K562 (cell line): ENCODE results near the gene SOX8. TPM values are rescaled to one million over a fixed set of nuclear protein-coding genes. Genes with fewer than 3 reads are reported as not detected.
A peak's percentile ranks its signal among the peaks of the same experiment; 100 is the strongest.

Experiments used
- ARID1B ChIP-seq: fragments of 450-650 bp; IDR thresholded peaks from 2 replicates; pipeline ENCODE4 v1.6.1; 2016; ENCODE audit warnings: antibody characterized with exemption, mild to moderate bottlenecking, inconsistent platforms
- BCOR ChIP-seq: fragments of 450-650 bp; IDR thresholded peaks from 2 replicates; pipeline ENCODE4 v1.6.1; 2016
- E2F3 ChIP-seq: fragments of 250-450 bp; sonication (Bioruptor Pico); IDR thresholded peaks from 2 replicates; pipeline ENCODE4 v1.4.0; 2020; ENCODE audit warnings: mild to moderate bottlenecking
- GABPB2 ChIP-seq: fragments of 250-450 bp; sonication (Bioruptor Pico); conservative IDR thresholded peaks from 2 replicates; pipeline ENCODE4 v1.5.1; 2021; ENCODE audit warnings: mild to moderate bottlenecking
- HDAC1 ChIP-seq, 2 experiments: fragments of 450-650 bp; IDR thresholded peaks; 2 replicates each; pipeline ENCODE4 v1.6.1; 2016 to 2017; ENCODE audit warnings: inconsistent platforms in 1 of 2, mild to moderate bottlenecking in 1 of 2, moderate library complexity in 1 of 2
- HDAC8 ChIP-seq: fragments of 450-650 bp; IDR thresholded peaks from 2 replicates; pipeline ENCODE4 v1.6.1; 2016; ENCODE audit warnings: mild to moderate bottlenecking, missing genetic modification characterization, moderate library complexity, missing compliant biosample characterization
- ZNF263 ChIP-seq: sonication (generic); formaldehyde crosslinking; IDR thresholded peaks from 2 replicates; pipeline ENCODE4 v1.8.0; 2022; ENCODE audit warnings: mild to moderate bottlenecking, missing genetic modification reagents, borderline replicate concordance
- ZNF766 ChIP-seq: fragments of 200-800 bp; sonication (Bioruptor generic); conservative IDR thresholded peaks from 2 replicates; pipeline ENCODE4 v1.6.1; 2016; ENCODE audit warnings: missing genetic modification characterization, missing compliant biosample characterization
- polyA plus RNA-seq, 8 experiments: library from polyadenylated mRNA; depleted of rRNA in 4 of 8; stranded (reverse) in 5 of 8; unstranded in 3 of 8; fragments of >200 nt; fragmentation: Nextera tagmentation in 2 of 8; fragmentation: Illumina TruSeq in 1 of 8; extraction: Ambion mirVana in 2 of 8; extraction: Trizol in 1 of 8; gene quantifications; 2 replicates each; pipeline versions ENCODE4 v1.2.1 to v1.2.3, GENCODE V29; 2011 to 2014; ENCODE audit warnings: inconsistent platforms in 1 of 8, missing spikeins in 1 of 8
- total RNA-seq, 7 experiments: library from RNA; depleted of rRNA in 6 of 7; stranded (reverse); fragments of >200 nt in 6 of 7; fragmentation: Illumina TruSeq in 2 of 7; extraction: Trizol in 2 of 7; gene quantifications; 2 replicates each; pipeline versions ENCODE4 v1.2.1 to v1.2.3, GENCODE V29; 2011 to 2021; ENCODE audit warnings: low replicate concordance in 1 of 7
- TF ChIP-seq, protein P1 (sequence below): fragments of 450-650 bp; formaldehyde crosslinking; IDR thresholded peaks from 2 replicates; pipeline ENCODE4 v1.4.0; 2020; ENCODE audit warnings: mild to moderate bottlenecking, mixed read lengths
- TF ChIP-seq, protein P2 (sequence below), 2 experiments: fragments of 450-650 bp; conservative IDR thresholded peaks; 2 replicates each; pipeline ENCODE4 v1.6.1; 2017; ENCODE audit warnings: mild to moderate bottlenecking in 2 of 2, moderate library complexity in 2 of 2
- TF ChIP-seq, protein P3 (sequence below): sonication (generic); formaldehyde crosslinking; IDR thresholded peaks from 2 replicates; pipeline ENCODE4 v1.8.0; 2022; ENCODE audit warnings: mild to moderate bottlenecking, missing genetic modification reagents, borderline replicate concordance
- TF ChIP-seq, protein P4 (sequence below): fragments of 450-650 bp; formaldehyde crosslinking; IDR thresholded peaks from 2 replicates; pipeline ENCODE4 v1.4.0; 2022; ENCODE audit warnings: mild to moderate bottlenecking, moderate library complexity
- TF ChIP-seq, protein P5 (sequence below): sonication (generic); formaldehyde crosslinking; IDR thresholded peaks from 2 replicates; pipeline ENCODE4 v1.8.0; 2023; ENCODE audit warnings: missing genetic modification reagents, mild to moderate bottlenecking, borderline replicate concordance

SOX8 gene
- total and polyA plus RNA-seq, 9 of the 15 experiments (the other 6 are each of a cell fraction or from before 2014, with no cell fraction given) = 0.07 to 0.15 (median 0.15) TPM; not detected in 6

DNA sequence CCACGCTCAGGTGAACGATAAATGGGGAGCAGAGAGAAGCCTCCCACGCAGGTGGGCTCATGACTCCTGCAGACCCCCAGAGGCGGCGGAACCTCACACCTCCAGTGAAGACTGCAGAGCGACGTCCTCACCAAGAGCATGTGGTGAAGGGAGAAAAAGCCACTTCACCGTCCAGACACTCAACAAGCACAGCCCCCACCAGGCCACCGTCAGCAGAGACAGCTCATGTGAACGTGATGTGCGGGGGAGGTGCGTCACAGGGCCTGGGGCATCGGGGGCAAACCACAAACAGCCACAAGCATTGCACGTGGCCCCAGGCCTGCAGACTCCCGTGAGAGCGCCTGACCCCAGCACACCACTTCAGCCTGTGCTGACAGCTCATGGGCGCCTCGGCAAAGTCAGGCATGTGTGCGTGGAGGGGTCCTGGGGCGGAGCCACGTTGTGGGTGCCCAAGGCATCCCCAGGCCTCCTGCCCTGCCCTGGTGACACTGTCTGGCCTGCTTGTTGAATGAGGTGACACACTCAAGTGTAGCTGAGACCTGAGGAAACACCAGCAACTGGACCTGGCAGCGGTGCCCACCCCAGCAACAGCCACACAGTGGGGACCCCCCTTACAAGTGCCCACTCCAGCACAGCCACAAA is 29.8 kb upstream of the SOX8 start (continued):
- TF ChIP-seq, protein P1, sequence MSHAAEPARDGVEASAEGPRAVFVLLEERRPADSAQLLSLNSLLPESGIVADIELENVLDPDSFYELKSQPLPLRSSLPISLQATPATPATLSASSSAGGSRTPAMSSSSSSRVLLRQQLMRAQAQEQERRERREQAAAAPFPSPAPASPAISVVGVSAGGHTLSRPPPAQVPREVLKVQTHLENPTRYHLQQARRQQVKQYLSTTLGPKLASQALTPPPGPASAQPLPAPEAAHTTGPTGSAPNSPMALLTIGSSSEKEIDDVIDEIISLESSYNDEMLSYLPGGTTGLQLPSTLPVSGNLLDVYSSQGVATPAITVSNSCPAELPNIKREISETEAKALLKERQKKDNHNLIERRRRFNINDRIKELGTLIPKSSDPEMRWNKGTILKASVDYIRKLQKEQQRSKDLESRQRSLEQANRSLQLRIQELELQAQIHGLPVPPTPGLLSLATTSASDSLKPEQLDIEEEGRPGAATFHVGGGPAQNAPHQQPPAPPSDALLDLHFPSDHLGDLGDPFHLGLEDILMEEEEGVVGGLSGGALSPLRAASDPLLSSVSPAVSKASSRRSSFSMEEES = peak; percentile 29; the same call in 1 of the 2 replicates
- peak; percentile 12; the same call in 1 of the 2 replicates for TF ChIP-seq ARID1B
- TF ChIP-seq, protein P2, sequence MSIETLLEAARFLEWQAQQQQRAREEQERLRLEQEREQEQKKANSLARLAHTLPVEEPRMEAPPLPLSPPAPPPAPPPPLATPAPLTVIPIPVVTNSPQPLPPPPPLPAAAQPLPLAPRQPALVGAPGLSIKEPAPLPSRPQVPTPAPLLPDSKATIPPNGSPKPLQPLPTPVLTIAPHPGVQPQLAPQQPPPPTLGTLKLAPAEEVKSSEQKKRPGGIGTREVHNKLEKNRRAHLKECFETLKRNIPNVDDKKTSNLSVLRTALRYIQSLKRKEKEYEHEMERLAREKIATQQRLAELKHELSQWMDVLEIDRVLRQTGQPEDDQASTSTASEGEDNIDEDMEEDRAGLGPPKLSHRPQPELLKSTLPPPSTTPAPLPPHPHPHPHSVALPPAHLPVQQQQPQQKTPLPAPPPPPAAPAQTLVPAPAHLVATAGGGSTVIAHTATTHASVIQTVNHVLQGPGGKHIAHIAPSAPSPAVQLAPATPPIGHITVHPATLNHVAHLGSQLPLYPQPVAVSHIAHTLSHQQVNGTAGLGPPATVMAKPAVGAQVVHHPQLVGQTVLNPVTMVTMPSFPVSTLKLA (conservative IDR thresholded peaks at IDR 0.05) = peak in 1 of 2 experiments; percentile 73; a peak in 3 of 4 replicates
- peak; percentile 37; the same call in 1 of the 2 replicates for TF ChIP-seq ZNF263 (CRISPR knock-in tag)
- TF ChIP-seq E2F3 (CRISPR knock-in tag) = no peak
- TF ChIP-seq, protein P3, sequence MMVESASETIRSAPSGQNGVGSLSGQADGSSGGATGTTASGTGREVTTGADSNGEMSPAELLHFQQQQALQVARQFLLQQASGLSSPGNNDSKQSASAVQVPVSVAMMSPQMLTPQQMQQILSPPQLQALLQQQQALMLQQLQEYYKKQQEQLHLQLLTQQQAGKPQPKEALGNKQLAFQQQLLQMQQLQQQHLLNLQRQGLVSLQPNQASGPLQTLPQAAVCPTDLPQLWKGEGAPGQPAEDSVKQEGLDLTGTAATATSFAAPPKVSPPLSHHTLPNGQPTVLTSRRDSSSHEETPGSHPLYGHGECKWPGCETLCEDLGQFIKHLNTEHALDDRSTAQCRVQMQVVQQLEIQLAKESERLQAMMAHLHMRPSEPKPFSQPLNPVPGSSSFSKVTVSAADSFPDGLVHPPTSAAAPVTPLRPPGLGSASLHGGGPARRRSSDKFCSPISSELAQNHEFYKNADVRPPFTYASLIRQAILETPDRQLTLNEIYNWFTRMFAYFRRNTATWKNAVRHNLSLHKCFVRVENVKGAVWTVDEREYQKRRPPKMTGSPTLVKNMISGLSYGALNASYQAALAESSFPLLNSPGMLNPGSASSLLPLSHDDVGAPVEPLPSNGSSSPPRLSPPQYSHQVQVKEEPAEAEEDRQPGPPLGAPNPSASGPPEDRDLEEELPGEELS = peak; percentile 81; the same call in 1 of the 2 replicates
- TF ChIP-seq, protein P4, sequence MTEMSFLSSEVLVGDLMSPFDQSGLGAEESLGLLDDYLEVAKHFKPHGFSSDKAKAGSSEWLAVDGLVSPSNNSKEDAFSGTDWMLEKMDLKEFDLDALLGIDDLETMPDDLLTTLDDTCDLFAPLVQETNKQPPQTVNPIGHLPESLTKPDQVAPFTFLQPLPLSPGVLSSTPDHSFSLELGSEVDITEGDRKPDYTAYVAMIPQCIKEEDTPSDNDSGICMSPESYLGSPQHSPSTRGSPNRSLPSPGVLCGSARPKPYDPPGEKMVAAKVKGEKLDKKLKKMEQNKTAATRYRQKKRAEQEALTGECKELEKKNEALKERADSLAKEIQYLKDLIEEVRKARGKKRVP (CRISPR knock-in tag) = no peak
- TF ChIP-seq HDAC8 (tag) = no peak
- TF ChIP-seq GABPB2 (CRISPR knock-in tag) = no peak
- TF ChIP-seq, protein P5, sequence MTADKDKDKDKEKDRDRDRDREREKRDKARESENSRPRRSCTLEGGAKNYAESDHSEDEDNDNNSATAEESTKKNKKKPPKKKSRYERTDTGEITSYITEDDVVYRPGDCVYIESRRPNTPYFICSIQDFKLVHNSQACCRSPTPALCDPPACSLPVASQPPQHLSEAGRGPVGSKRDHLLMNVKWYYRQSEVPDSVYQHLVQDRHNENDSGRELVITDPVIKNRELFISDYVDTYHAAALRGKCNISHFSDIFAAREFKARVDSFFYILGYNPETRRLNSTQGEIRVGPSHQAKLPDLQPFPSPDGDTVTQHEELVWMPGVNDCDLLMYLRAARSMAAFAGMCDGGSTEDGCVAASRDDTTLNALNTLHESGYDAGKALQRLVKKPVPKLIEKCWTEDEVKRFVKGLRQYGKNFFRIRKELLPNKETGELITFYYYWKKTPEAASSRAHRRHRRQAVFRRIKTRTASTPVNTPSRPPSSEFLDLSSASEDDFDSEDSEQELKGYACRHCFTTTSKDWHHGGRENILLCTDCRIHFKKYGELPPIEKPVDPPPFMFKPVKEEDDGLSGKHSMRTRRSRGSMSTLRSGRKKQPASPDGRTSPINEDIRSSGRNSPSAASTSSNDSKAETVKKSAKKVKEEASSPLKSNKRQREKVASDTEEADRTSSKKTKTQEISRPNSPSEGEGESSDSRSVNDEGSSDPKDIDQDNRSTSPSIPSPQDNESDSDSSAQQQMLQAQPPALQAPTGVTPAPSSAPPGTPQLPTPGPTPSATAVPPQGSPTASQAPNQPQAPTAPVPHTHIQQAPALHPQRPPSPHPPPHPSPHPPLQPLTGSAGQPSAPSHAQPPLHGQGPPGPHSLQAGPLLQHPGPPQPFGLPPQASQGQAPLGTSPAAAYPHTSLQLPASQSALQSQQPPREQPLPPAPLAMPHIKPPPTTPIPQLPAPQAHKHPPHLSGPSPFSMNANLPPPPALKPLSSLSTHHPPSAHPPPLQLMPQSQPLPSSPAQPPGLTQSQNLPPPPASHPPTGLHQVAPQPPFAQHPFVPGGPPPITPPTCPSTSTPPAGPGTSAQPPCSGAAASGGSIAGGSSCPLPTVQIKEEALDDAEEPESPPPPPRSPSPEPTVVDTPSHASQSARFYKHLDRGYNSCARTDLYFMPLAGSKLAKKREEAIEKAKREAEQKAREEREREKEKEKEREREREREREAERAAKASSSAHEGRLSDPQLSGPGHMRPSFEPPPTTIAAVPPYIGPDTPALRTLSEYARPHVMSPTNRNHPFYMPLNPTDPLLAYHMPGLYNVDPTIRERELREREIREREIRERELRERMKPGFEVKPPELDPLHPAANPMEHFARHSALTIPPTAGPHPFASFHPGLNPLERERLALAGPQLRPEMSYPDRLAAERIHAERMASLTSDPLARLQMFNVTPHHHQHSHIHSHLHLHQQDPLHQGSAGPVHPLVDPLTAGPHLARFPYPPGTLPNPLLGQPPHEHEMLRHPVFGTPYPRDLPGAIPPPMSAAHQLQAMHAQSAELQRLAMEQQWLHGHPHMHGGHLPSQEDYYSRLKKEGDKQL = peak; percentile 90
- TF ChIP-seq ZNF766 (CRISPR knock-in tag) = 0 out of 2 replicates have a peak, but pooled peaks have one; percentile 24
- 0 out of 4 replicates have a peak, but pooled peaks of 1 of the 2 experiments have one; percentile 38 for TF ChIP-seq HDAC1 (IDR thresholded peaks at IDR 0.05)
- peak; percentile 74 for TF ChIP-seq BCOR
